Activated CD4-positive, alpha-beta T cell treated with anti-CD3 and anti-CD28 coated beads, Interleukin-2, amount 10 ng/mL, durations not matched to agents 7 days and 5 days (primary cell): ENCODE measurements around the gene GNAQ. TPM values are rescaled to one million over a fixed set of nuclear protein-coding genes. Genes with fewer than 3 reads are reported as not detected.

Experiments
- CTCF ChIA-PET: fragments of 350-600 bp; sonication (Branson Sonifier 250); formaldehyde crosslinking; loops from one replicate; lab custom pipeline; 2021; ENCODE audit warnings: antibody characterized with exemption; lab: Charles Lee
- POLR2A ChIA-PET: fragments of 350-600 bp; sonication (Branson Sonifier 250); formaldehyde crosslinking; loops from one replicate; lab custom pipeline; 2021; ENCODE audit warnings: antibody characterized with exemption; lab: Charles Lee
- DNase-seq: peaks from one replicate; pipeline ENCODE4 v3.0.0-alpha.2; 2020
- H3K27ac Mint-ChIP-seq: one replicate; pipeline ENCODE4 v1.8.0; 2021; ENCODE audit warnings: mild to moderate bottlenecking, moderate library complexity, mixed read lengths
- H3K27me3 Mint-ChIP-seq: one replicate; pipeline ENCODE4 v1.8.0; 2021; ENCODE audit warnings: mixed read lengths
- H3K36me3 Mint-ChIP-seq: one replicate; pipeline ENCODE4 v1.8.0; 2021; ENCODE audit warnings: low read depth, mixed read lengths
- H3K4me1 Mint-ChIP-seq: one replicate; pipeline ENCODE4 v1.8.0; 2021; ENCODE audit warnings: mixed read lengths
- H3K4me3 Mint-ChIP-seq: one replicate; pipeline ENCODE4 v1.8.0; 2021; ENCODE audit warnings: mild to moderate bottlenecking, moderate library complexity, mixed read lengths
- H3K9me3 Mint-ChIP-seq: one replicate; pipeline ENCODE4 v1.8.0; 2021; ENCODE audit warnings: mixed read lengths
- total RNA-seq, 2 experiments: library from RNA; stranded (reverse); gene quantifications; one replicate each; pipeline ENCODE4 v1.2.3, GENCODE V29; 2021

The GNAQ gene
- total RNA-seq, 2 experiments from 2014 or later, result 28.1 to 31.8 TPM

DNA sequence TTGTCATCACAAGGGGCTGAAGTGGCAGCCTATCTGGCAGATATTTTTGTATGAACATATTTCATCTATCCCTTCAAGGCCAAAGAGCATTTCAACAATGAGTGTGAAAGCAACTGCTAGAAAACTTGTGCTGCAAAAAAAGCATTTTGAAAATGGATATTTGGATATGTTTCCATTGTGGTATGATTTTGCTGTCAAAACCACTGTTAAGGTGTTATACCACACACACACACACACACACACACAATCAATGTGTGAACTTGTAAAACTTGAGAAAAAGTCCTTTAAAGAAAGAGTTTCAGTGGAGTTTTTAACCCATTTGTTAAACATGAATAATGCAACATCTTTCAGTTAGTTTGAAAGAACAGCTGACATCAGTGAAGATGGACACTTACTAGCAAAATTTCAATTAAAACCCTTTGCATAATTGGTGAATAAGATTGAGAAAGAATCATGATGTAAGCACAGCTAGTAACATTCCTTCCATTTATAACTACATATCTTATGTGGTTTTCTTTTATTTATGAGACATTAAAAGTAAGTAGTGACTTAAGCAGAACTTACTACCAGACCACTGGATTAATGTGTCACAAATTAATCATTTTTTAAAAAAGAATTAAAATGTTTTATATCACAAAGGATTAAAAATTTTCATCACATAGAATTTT is 200.9 kb downstream of the GNAQ start:
- Mint-ChIP-seq H3K27me3 (no peaks in the 10 kb centered on the region), H3K36me3 (peaks cover 7% of the 10 kb centered on the region)

GRCh38 chr9:77829420-77829819 is 202.2 kb downstream of the GNAQ start:
- CTCF ChIA-PET, result interaction anchor here (1.0 to 1.4 kb wide), 2 partner anchors 31 to 288 kb away, joined by 3 read pairs; no protein-coding TSS in a partner anchor

More for the DNA sequence above, 200.9 kb downstream of the GNAQ start:
- POLR2A ChIA-PET, result no interaction called here
- CTCF ChIA-PET, result no interaction called here
- H3K4me1 Mint-ChIP-seq, result peaks cover 13% of the 10 kb centered on the region
- DNase-seq, result no peak
- H3K4me3 Mint-ChIP-seq, result no peak overlapping the region
- no peak overlapping the region for H3K27ac Mint-ChIP-seq
- peaks cover 3% of the 10 kb centered on the region for H3K9me3 Mint-ChIP-seq

DNA sequence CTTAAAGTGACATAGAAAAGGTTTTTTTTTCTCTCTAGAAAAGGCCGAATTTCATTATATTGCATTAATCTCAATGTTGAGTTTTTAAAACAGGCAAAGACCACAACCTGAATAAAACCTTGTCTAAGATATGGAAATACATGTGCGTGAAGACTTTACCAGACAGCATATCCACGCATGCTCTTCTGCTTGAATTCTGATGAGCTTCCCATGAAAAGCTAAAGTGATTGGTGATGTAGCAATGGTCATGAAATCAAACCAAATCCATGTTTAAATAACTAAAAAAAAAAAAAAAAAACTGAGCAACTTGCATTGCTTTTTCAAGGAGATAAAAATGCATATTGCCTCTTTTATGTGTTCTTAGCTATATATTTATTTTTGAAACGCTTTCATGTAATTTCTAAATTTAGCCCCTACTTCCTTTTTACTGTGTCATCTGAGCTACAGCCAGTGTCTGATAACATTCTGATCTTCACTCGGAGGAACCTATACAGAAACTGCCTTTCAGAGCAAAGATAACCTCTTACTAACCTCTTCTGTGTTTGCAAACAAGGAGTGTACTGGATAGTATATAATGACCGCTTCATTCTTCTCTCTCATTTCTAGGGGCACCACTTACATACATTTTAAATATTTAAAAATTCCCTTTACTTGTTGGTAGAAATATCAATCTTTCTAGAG is 204.4 kb downstream of the GNAQ start:
- Mint-ChIP-seq H3K4me3 (no peak overlapping the region), H3K4me1 (peaks cover 14% of the 10 kb centered on the region), H3K9me3 (peaks cover 3% of the 10 kb centered on the region), H3K27ac (peak overlapping the region; percentile 27), H3K27me3 (no peaks in the 10 kb centered on the region), H3K36me3 (peaks cover 7% of the 10 kb centered on the region)
- ChIA-PET CTCF (no interaction called here), POLR2A (interaction anchor here (0.6 kb wide), 2 partner anchors 8 to 9 kb away, joined by 5 read pairs; no protein-coding TSS in a partner anchor)
- DNase-seq, result no peak

More at GRCh38 chr9:77829420-77829819, 202.2 kb downstream of the GNAQ start:
- Mint-ChIP-seq H3K4me3 (no peak overlapping the region), H3K27ac (no peak overlapping the region), H3K36me3 (peaks cover 7% of the 10 kb centered on the region), H3K4me1 (peaks cover 13% of the 10 kb centered on the region), H3K27me3 (no peaks in the 10 kb centered on the region), H3K9me3 (peaks cover 3% of the 10 kb centered on the region)
- POLR2A ChIA-PET, result no interaction called here
- no peak for DNase-seq

DNA sequence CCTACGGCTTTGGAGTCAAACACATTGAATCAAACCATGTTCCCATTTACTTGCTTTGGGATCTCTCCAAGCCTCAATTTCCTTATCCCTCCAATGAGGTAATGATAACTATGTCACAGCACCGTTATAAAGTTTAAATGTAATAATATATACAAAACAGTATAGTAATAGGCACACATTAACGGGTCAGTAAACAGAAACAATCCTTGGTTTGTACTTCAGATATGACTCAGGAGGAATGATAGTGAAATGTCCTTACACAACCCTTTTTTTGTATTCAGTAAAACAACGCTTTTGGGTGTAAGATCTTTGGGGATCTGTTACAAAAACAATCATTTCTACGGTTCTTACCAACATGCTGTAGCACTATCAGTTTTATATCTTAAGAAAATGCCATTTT is 205.0 kb downstream of the GNAQ start:
- Mint-ChIP-seq H3K27ac (no peak overlapping the region), H3K4me3 (no peak overlapping the region), H3K36me3 (peaks cover 7% of the 10 kb centered on the region), H3K27me3 (no peaks in the 10 kb centered on the region), H3K9me3 (peaks cover 3% of the 10 kb centered on the region), H3K4me1 (peaks cover 14% of the 10 kb centered on the region)
- ChIA-PET CTCF (interaction anchor here (1.0 kb wide), 1 partner anchor 15 kb away, joined by 3 read pairs; no protein-coding TSS in a partner anchor), POLR2A (interaction anchor here (0.6 kb wide), 1 partner anchor 9 kb away, joined by 5 read pairs; no protein-coding TSS in a partner anchor)
- DNase-seq, result no peak

- no peak overlapping the region for H3K4me3 Mint-ChIP-seq
- H3K27ac Mint-ChIP-seq, result no peak overlapping the region
- ChIA-PET POLR2A (no interaction called here), CTCF (interaction anchor here (1.0 kb wide), 1 partner anchor 16 kb away, joined by 3 read pairs; no protein-coding TSS in a partner anchor)
- peaks cover 14% of the 10 kb centered on the region for H3K4me1 Mint-ChIP-seq
- H3K9me3 Mint-ChIP-seq, result peaks cover 3% of the 10 kb centered on the region
- H3K27me3 Mint-ChIP-seq, result no peaks in the 10 kb centered on the region
- peaks cover 7% of the 10 kb centered on the region for H3K36me3 Mint-ChIP-seq
- DNase-seq, result no peak
These were observed 205.5 kb downstream of the GNAQ start for GRCh38 chr9:77826116-77826515.

DNA sequence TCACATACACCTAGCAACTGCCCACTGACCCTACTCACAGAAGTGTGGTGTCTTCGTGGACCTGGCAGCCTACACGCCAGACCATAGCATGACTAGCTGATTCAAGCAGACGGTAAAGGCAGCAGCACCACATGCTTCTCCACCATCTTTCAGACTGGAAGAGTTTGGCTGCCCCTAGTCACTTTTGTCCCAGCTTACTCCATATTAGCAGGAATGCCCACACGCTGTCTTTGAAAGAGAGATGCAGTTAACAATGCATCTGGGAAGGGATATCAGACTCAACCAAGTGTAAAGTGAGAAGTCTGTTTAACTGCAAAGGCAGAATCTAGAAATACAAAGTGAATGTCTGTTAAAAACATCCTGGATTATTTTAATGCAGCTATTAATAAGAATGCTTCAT is 206.2 kb downstream of the GNAQ start:
- ChIA-PET POLR2A (no interaction called here), CTCF (interaction anchor here (1.4 kb wide), 1 partner anchor 9 kb away, joined by 3 read pairs; no protein-coding TSS in a partner anchor)
- H3K27me3 Mint-ChIP-seq, result no peaks in the 10 kb centered on the region
- H3K36me3 Mint-ChIP-seq, result peaks cover 4% of the 10 kb centered on the region
- no peak overlapping the region for H3K4me3 Mint-ChIP-seq
- peaks cover 17% of the 10 kb centered on the region for H3K4me1 Mint-ChIP-seq
- H3K9me3 Mint-ChIP-seq, result peaks cover 3% of the 10 kb centered on the region
- no peak for DNase-seq
- H3K27ac Mint-ChIP-seq, result no peak overlapping the region

DNA sequence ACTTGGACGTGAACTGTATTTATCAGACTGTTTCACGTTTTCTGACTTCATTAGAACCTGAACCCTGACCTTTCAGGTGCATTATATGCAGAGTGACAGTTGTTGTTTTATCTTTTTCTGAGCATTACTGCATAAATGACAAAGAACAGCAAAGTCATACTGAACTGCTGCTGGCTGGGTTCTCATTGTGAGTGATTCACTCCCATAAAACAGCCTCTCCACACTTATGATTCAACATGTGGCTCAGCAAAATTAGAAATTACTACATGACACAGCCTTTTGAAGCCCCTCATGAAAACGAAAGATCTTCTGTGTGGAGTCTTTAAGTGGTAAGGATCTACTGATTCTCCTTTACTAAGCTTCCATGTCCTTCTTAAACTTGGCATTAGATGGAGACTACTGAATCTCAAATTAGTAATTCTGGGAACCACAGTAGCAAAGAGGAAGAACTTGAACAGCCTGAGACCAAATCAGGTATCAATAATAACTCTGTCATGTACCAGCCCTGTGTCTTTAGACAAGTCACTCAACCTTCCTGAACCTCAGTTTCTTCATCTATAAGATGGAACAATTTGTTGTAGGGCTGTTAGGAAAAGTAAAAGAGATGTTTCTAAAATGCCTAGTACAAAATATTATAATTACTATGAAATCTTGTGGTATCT is 211.2 kb downstream of the GNAQ start:
- no peaks in the 10 kb centered on the region for H3K27me3 Mint-ChIP-seq
- no peaks in the 10 kb centered on the region for H3K9me3 Mint-ChIP-seq
- CTCF ChIA-PET, result interaction anchor here (1.0 kb wide), 1 partner anchor 215 kb away, joined by 3 read pairs; no protein-coding TSS in a partner anchor
- no peak overlapping the region for H3K4me3 Mint-ChIP-seq
- H3K27ac Mint-ChIP-seq, result no peak overlapping the region
- DNase-seq, result no peak
- peaks cover 5% of the 10 kb centered on the region for H3K36me3 Mint-ChIP-seq
- POLR2A ChIA-PET, result no interaction called here
- peaks cover 16% of the 10 kb centered on the region for H3K4me1 Mint-ChIP-seq

DNA sequence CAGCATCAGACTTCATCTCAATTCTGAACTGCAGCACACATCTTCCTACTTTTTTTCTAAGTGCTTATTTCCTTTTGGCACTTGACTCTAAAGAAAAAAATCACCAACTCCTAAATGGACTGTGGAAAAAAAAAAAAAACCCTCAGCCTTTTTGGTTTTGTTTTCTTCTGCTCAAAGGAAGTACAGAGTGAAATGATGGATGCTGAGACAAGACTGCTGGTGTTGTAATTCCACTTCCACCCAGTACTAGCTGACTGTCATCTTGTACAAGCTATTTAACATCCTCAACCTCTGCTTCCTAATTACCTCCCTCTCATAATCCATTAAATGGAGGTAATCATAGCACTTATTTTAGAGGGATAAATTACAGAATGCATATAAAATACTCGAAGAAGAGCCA is 212.0 kb downstream of the GNAQ start:
- peaks cover 7% of the 10 kb centered on the region for H3K36me3 Mint-ChIP-seq
- no peak overlapping the region for H3K4me3 Mint-ChIP-seq
- H3K27ac Mint-ChIP-seq, result no peak overlapping the region
- DNase-seq, result no peak
- CTCF ChIA-PET, result interaction anchor here (0.7 to 1.0 kb wide), 2 partner anchors 215 to 383 kb away, joined by 3 read pairs; no protein-coding TSS in a partner anchor
- no peaks in the 10 kb centered on the region for H3K9me3 Mint-ChIP-seq
- no peaks in the 10 kb centered on the region for H3K27me3 Mint-ChIP-seq
- POLR2A ChIA-PET, result interaction anchor here (0.5 kb wide), 1 partner anchor 8 kb away, joined by 5 read pairs; no protein-coding TSS in a partner anchor
- peaks cover 16% of the 10 kb centered on the region for H3K4me1 Mint-ChIP-seq

DNA sequence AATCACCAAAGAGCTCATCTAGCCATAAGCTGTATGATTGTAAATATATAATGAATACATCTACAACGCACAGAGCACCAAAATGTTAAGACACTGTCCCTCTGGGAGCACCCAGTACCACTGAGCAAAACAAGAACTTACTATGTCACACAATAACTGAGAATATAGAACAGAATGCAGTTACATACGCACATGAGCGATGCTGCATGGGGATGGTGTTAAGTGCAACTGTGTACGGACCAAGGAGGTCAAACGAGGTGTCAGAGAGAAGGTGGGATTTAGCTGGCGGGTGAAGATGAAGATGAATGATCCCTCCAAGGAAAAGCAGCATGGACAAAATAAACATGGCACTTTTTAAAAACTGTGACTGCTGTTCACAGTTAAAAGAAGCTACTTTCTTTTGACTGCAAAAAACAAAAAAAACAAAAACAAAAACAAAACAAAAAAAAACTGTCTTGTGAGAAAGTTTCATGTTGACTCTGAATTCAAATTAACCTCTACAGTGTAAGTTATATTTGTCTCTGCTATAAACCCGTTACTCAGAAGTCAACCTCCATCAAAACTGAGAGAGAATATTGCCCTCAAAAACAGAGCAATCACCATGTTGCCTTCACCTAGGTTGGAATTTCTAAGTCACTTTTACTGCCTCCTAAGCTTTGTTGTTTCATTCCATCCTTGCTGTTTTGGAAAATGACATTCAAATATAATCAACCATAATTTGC is 213.9 kb downstream of the GNAQ start:
- CTCF ChIA-PET, result no interaction called here
- H3K4me1 Mint-ChIP-seq, result peaks cover 16% of the 10 kb centered on the region
- POLR2A ChIA-PET, result interaction anchor here (0.6 kb wide), 1 partner anchor 9 kb away, joined by 5 read pairs; no protein-coding TSS in a partner anchor
- peaks cover 17% of the 10 kb centered on the region for H3K36me3 Mint-ChIP-seq
- H3K27me3 Mint-ChIP-seq, result no peaks in the 10 kb centered on the region
- H3K27ac Mint-ChIP-seq, result no peak overlapping the region
- no peaks in the 10 kb centered on the region for H3K9me3 Mint-ChIP-seq
- no peak overlapping the region for H3K4me3 Mint-ChIP-seq
- DNase-seq, result no peak

DNA sequence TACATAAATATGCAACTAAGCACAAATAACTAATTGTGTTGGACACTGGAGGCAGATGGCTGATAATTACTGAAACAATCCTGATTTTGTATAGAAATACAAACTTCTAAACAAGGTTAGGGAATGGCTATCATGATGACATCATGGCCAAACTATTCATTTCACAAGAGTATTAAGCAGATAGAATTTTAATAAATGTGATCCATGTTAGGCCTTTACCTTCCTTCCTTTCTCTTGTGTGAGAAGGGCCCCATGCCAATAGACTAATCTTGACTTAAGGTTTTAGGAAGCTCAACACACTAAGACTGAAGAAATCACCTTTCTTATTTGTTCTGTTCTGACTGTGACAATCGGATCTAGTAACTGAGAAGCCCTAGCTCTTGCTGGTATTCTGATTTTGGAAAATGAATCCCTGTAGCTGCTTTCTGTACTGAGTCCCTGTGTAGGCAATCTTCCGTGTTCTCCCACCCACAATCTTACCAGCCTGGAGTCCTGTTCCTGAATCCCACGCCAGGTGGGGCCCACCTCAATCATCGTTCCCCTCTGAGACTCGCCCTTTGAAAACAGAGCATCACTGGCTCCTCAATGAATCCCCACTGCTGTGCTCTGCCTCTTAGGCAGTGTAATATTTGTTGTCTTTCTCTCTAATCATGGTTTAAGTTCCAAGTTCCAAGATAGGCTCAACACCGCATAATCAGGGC is 214.8 kb downstream of the GNAQ start:
- H3K36me3 Mint-ChIP-seq, result peaks cover 23% of the 10 kb centered on the region
- H3K9me3 Mint-ChIP-seq, result no peaks in the 10 kb centered on the region
- no peak for DNase-seq
- no peak overlapping the region for H3K4me3 Mint-ChIP-seq
- CTCF ChIA-PET, result no interaction called here
- POLR2A ChIA-PET, result no interaction called here
- H3K4me1 Mint-ChIP-seq, result peaks cover 15% of the 10 kb centered on the region
- no peak overlapping the region for H3K27ac Mint-ChIP-seq
- no peaks in the 10 kb centered on the region for H3K27me3 Mint-ChIP-seq

DNA sequence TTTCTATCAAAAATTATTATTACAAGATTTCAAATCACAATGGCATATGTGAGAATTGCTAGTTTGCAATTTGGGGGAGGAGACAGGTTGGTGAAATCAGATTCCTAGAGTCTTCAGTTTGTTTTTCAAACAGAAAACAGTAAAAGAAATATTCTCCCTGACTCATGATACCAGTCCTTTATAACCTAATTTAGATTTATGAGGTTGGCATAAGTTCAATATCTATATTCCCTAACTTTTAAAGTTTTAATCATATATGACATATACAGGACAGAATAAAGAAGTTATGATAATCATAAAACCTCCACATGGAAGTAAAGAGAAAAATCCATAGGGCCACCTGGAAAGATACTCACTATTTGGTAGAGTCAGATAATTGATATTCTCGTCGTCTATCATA is 216.4 kb downstream of the GNAQ start:
- CTCF ChIA-PET, result no interaction called here
- Mint-ChIP-seq H3K36me3 (peaks cover 28% of the 10 kb centered on the region), H3K27me3 (no peaks in the 10 kb centered on the region), H3K4me3 (no peak overlapping the region), H3K27ac (no peak overlapping the region), H3K9me3 (no peaks in the 10 kb centered on the region), H3K4me1 (peaks cover 11% of the 10 kb centered on the region)
- DNase-seq, result no peak
- POLR2A ChIA-PET, result no interaction called here

- Mint-ChIP-seq H3K4me1 (peaks cover 22% of the 10 kb centered on the region), H3K36me3 (peaks cover 43% of the 10 kb centered on the region), H3K9me3 (peaks cover 3% of the 10 kb centered on the region), H3K4me3 (no peak overlapping the region), H3K27ac (no peak overlapping the region), H3K27me3 (no peaks in the 10 kb centered on the region)
- ChIA-PET POLR2A (no interaction called here), CTCF (interaction anchor here (0.8 kb wide), 1 partner anchor 10 kb away, joined by 3 read pairs; no protein-coding TSS in a partner anchor)
- no peak for DNase-seq
These were observed 219.8 kb downstream of the GNAQ start for GRCh38 chr9:77811832-77812231.
